SHP77 (cell line): ENCODE measurements around the gene TANC1.
"Not testable (repeated sequence)": the region's sequence is repeated elsewhere in the genome, so short reads cannot be mapped to it uniquely, and the experiment has no call there.

ENCODE experiments used
- DNase-seq, 2 experiments: peaks; one replicate each; lab custom pipeline; 2025; lab: John Stamatoyannopoulos, UW

TANC1 gene

GRCh38 chr2:159140070-159140769 is 171.8 kb downstream of the TANC1 start:
- no peak for DNase-seq

GRCh38 chr2:159140821-159141220 is 172.4 kb downstream of the TANC1 start:
- DNase-seq = not testable (repeated sequence)

- DNase-seq = no peak
These were observed 176.6 kb downstream of the TANC1 start for GRCh38 chr2:159144776-159145614.

GRCh38 chr2:159145745-159146354 is 177.4 kb downstream of the TANC1 start:
- no peak for DNase-seq

- DNase-seq = no peak
These were observed 178.7 kb downstream of the TANC1 start for GRCh38 chr2:159146996-159147666.

- DNase-seq = no peak
These were observed 179.2 kb downstream of the TANC1 start for GRCh38 chr2:159147690-159148089.

- no peak for DNase-seq
These were observed 180.5 kb downstream of the TANC1 start for GRCh38 chr2:159148901-159149300.

- DNase-seq = no peak
These were observed 181.3 kb downstream of the TANC1 start for GRCh38 chr2:159149747-159150146.

- DNase-seq = no peak
These were observed 181.9 kb downstream of the TANC1 start for GRCh38 chr2:159150280-159150746.

- DNase-seq = no peak
These were observed 183.0 kb downstream of the TANC1 start for GRCh38 chr2:159151198-159152127.

GRCh38 chr2:159152128-159152778 is 183.8 kb downstream of the TANC1 start:
- DNase-seq = no peak

GRCh38 chr2:159153063-159153462 is 184.6 kb downstream of the TANC1 start:
- no peak for DNase-seq

GRCh38 chr2:159153463-159153862 is 185.0 kb downstream of the TANC1 start:
- no peak for DNase-seq

GRCh38 chr2:159153951-159154350 is 185.5 kb downstream of the TANC1 start:
- DNase-seq = no peak

GRCh38 chr2:159154366-159154765 is 185.9 kb downstream of the TANC1 start:
- DNase-seq = no peak

GRCh38 chr2:159155320-159155719 is 186.9 kb downstream of the TANC1 start:
- no peak for DNase-seq

GRCh38 chr2:159155791-159156190 is 187.4 kb downstream of the TANC1 start:
- DNase-seq = no peak

GRCh38 chr2:159156834-159157233 is 188.4 kb downstream of the TANC1 start:
- no peak for DNase-seq

GRCh38 chr2:159157361-159158209 is 189.1 kb downstream of the TANC1 start:
- DNase-seq = no peak

- no peak for DNase-seq
These were observed 192.0 kb downstream of the TANC1 start for GRCh38 chr2:159160412-159160811.
